SK-N-SH (cell line): ENCODE data around the gene MAST4. TPM values are rescaled to one million over a fixed set of nuclear protein-coding genes. Genes with fewer than 3 reads are reported as not detected.

Experiments used
- CTCF ChIA-PET: fragments of 300-600, 350-600 bp; formaldehyde crosslinking; extraction: SDS; loops from one replicate; lab custom pipeline; 2021; lab: Yijun Ruan, JAX
- POLR2A ChIA-PET: fragments of 350-600 bp; sonication (Branson Sonifier 250); formaldehyde crosslinking; extraction: SDS; loops from one replicate; lab custom pipeline; 2020; ENCODE audit warnings: antibody characterized with exemption, inconsistent platforms; lab: Yijun Ruan, JAX
- DNase-seq: peaks from one replicate; pipeline ENCODE4 v3.0.0; 2012
- H2AFZ ChIP-seq: fragments of 200-600 bp; sonication (generic); 2 replicates; pipeline ENCODE4 v1.8.1; 2016; ENCODE audit warnings: antibody characterized with exemption, mild to moderate bottlenecking, low read depth
- H3F3A ChIP-seq: fragments of 200-600 bp; sonication (generic); replicated peaks from 2 replicates; pipeline ENCODE3; 2016; ENCODE audit warnings: antibody characterized with exemption, mild to moderate bottlenecking; ENCODE audit not compliant: insufficient read depth
- H3K27ac ChIP-seq, 2 experiments: fragments of 200-500 bp in 1 of 2; fragments of 200-600 bp in 1 of 2; sonication (Bioruptor generic) in 1 of 2; sonication (generic), shearing (Covaris generic) in 1 of 2; 2 replicates each; pipeline versions ENCODE4 v1.5.1 to v1.6.1; 2014 to 2016; ENCODE audit warnings: low read depth in 2 of 2, inconsistent platforms in 1 of 2, low read length in 1 of 2, mild to moderate bottlenecking in 1 of 2, mixed read lengths in 1 of 2
- H3K27me3 ChIP-seq: fragments of 200-600 bp; sonication (generic), shearing (Covaris generic); 2 replicates; pipeline ENCODE4 v1.6.1; 2016; ENCODE audit warnings: mixed run types; ENCODE audit not compliant: insufficient read depth
- H3K36me3 ChIP-seq, 2 experiments: fragments of 200-500 bp in 1 of 2; fragments of 200-600 bp in 1 of 2; sonication (Bioruptor generic) in 1 of 2; sonication (generic) in 1 of 2; replicated peaks in 1 of 2; 2 replicates each; pipeline versions ENCODE3 to v1.5.1; 2014 to 2016; ENCODE audit warnings: low read length in 1 of 2, mild to moderate bottlenecking in 1 of 2; ENCODE audit not compliant: insufficient read depth in 2 of 2, control insufficient read depth in 1 of 2
- H3K4me1 ChIP-seq, 2 experiments: fragments of 200-500 bp in 1 of 2; fragments of 200-600 bp in 1 of 2; sonication (Bioruptor generic) in 1 of 2; sonication (generic), shearing (Covaris generic) in 1 of 2; 2 replicates each; pipeline versions ENCODE4 v1.5.1 to v1.6.1; 2014 to 2016; ENCODE audit warnings: low read depth in 1 of 2, low read length in 1 of 2, mixed run types in 1 of 2; ENCODE audit not compliant: insufficient read depth in 2 of 2, control insufficient read depth in 1 of 2
- H3K4me2 ChIP-seq: fragments of 200-600 bp; sonication (generic), shearing (Covaris generic); 2 replicates; pipeline ENCODE4 v1.6.1; 2017; ENCODE audit warnings: mixed run types
- H3K4me3 ChIP-seq, 2 experiments: fragments of 200-500 bp in 1 of 2; fragments of 200-600 bp in 1 of 2; sonication (Bioruptor generic) in 1 of 2; sonication (generic), shearing (Covaris generic) in 1 of 2; 2 replicates each; pipeline versions ENCODE4 v1.5.1 to v1.8.1; 2014 to 2016; ENCODE audit warnings: low read depth in 2 of 2, inconsistent platforms in 1 of 2, low read length in 1 of 2, mild to moderate bottlenecking in 1 of 2, mixed read lengths in 1 of 2, moderate library complexity in 1 of 2
- H3K79me2 ChIP-seq: fragments of 200-600 bp; sonication (generic); 2 replicates; pipeline ENCODE4 v1.8.1; 2017; ENCODE audit warnings: mild to moderate bottlenecking; ENCODE audit not compliant: insufficient read depth
- H3K9ac ChIP-seq: fragments of 200-600 bp; sonication (generic); 2 replicates; pipeline ENCODE4 v1.6.1; 2017; ENCODE audit warnings: mixed run types
- H3K9me2 ChIP-seq: fragments of 200-600 bp; sonication (generic); 2 replicates; pipeline ENCODE4 v1.6.1; 2017; ENCODE audit warnings: mixed run types
- H3K9me3 ChIP-seq: fragments of 200-600 bp; sonication (generic); 2 replicates; pipeline ENCODE4 v1.6.1; 2017; ENCODE audit warnings: mixed run types, mild to moderate bottlenecking, moderate library complexity
- H4K20me1 ChIP-seq: fragments of 200-600 bp; sonication (generic); 2 replicates; pipeline ENCODE4 v1.6.1; 2017; ENCODE audit warnings: mild to moderate bottlenecking, mixed run types; ENCODE audit not compliant: insufficient read depth
- CHD2 ChIP-seq: fragments of 150-350 bp; IDR thresholded peaks from 2 replicates; pipeline ENCODE4 v1.6.1; 2018; ENCODE audit warnings: low read length; ENCODE audit not compliant: partially characterized antibody
- ELF1 ChIP-seq: IDR thresholded peaks from 2 replicates; pipeline ENCODE4 v1.4.0; 2012
- EP300 ChIP-seq, 2 experiments: IDR thresholded peaks; 2 replicates each; pipeline versions ENCODE4 v1.4.0 to v1.6.1; 2012; ENCODE audit warnings: borderline replicate concordance in 1 of 2, low read depth in 1 of 2, low read length in 1 of 2
- EZH2phosphoT487 ChIP-seq: fragments of 200-600 bp; sonication (generic); IDR thresholded peaks from 2 replicates; pipeline ENCODE4 v1.6.1; 2017; ENCODE audit warnings: low read depth, mixed run types, mild to moderate bottlenecking, antibody characterized with exemption, moderate library complexity, borderline replicate concordance
- FOSL2 ChIP-seq: IDR thresholded peaks from 2 replicates; pipeline ENCODE4 v1.4.0; 2012; ENCODE audit warnings: low read depth, mild to moderate bottlenecking, moderate library complexity, borderline replicate concordance
- FOXJ3 ChIP-seq: sonication (generic); formaldehyde crosslinking; IDR thresholded peaks from 2 replicates; pipeline ENCODE4 v1.5.1; 2020; ENCODE audit warnings: mild to moderate bottlenecking, missing genetic modification reagents
- FOXM1 ChIP-seq: IDR thresholded peaks from 2 replicates; pipeline ENCODE4 v1.4.0; 2012; ENCODE audit warnings: low read depth, mild to moderate bottlenecking
- GABPA ChIP-seq: IDR thresholded peaks from 2 replicates; pipeline ENCODE4 v1.4.0; 2012; ENCODE audit warnings: low read depth, mild to moderate bottlenecking
- JUND ChIP-seq: IDR thresholded peaks from 2 replicates; pipeline ENCODE4 v1.4.0; 2012
- MEF2A ChIP-seq: IDR thresholded peaks from 2 replicates; pipeline ENCODE4 v1.4.0; 2012; ENCODE audit warnings: low read depth, borderline replicate concordance
- MXI1 ChIP-seq: IDR thresholded peaks from 2 replicates; pipeline ENCODE4 v1.6.1; 2012; ENCODE audit warnings: mild to moderate bottlenecking, low read depth, low read length, improper control_type of control experiment
- NFIC ChIP-seq: IDR thresholded peaks from 2 replicates; pipeline ENCODE4 v1.4.0; 2012; ENCODE audit warnings: borderline replicate concordance
- RAD21 ChIP-seq: IDR thresholded peaks from 2 replicates; pipeline ENCODE4 v1.6.1; 2012; ENCODE audit warnings: mild to moderate bottlenecking, low read length
- RCOR1 ChIP-seq: fragments of 150-350 bp; IDR thresholded peaks from 2 replicates; pipeline ENCODE4 v1.6.1; 2017; ENCODE audit warnings: antibody characterized with exemption, low read length
- RFX5 ChIP-seq: IDR thresholded peaks from 2 replicates; pipeline ENCODE4 v1.6.1; 2012; ENCODE audit warnings: mild to moderate bottlenecking, improper control_type of control experiment, low read length
- SIN3A ChIP-seq: IDR thresholded peaks from 2 replicates; pipeline ENCODE4 v1.6.1; 2012; ENCODE audit warnings: low read depth, mild to moderate bottlenecking, low read length, moderate library complexity, borderline replicate concordance
- SMC3 ChIP-seq: IDR thresholded peaks from 2 replicates; pipeline ENCODE4 v1.6.1; 2012; ENCODE audit warnings: low read depth, low read length, improper control_type of control experiment
- TAF1 ChIP-seq: IDR thresholded peaks from 2 replicates; pipeline ENCODE4 v1.6.1; 2012; ENCODE audit warnings: low read depth, mild to moderate bottlenecking, low read length, moderate library complexity, borderline replicate concordance
- TCF12 ChIP-seq: IDR thresholded peaks from 2 replicates; pipeline ENCODE4 v1.4.0; 2012
- TEAD4 ChIP-seq: IDR thresholded peaks from 2 replicates; pipeline ENCODE4 v1.4.0; 2012; ENCODE audit warnings: mild to moderate bottlenecking, borderline replicate concordance; ENCODE audit not compliant: insufficient read depth
- YY1 ChIP-seq: IDR thresholded peaks from 2 replicates; pipeline ENCODE4 v1.4.0; 2012; ENCODE audit warnings: low read depth, mild to moderate bottlenecking
- WGBS: methylation state at CpG from one replicate; pipeline ENCODE4 v1.1.6; 2017; ENCODE audit warnings: low lambda C conversion rate; 5-methylcytosine and 5-hydroxymethylcytosine counted together
- polyA plus RNA-seq, 3 experiments: library from polyadenylated mRNA; depleted of rRNA; stranded (reverse); fragments of >200 nt; gene quantifications; 2 replicates each; pipeline ENCODE4 v1.2.3, GENCODE V29; 2012
- TF ChIP-seq, protein P1 (sequence below): IDR thresholded peaks from 2 replicates; pipeline ENCODE4 v1.4.0; 2012; ENCODE audit warnings: low read depth, borderline replicate concordance
- TF ChIP-seq, protein P2 (sequence below): IDR thresholded peaks from 2 replicates; pipeline ENCODE4 v1.4.0; 2012; ENCODE audit warnings: low read depth, borderline replicate concordance
- TF ChIP-seq, protein P3 (sequence below): fragments of 150-350 bp; IDR thresholded peaks from 2 replicates; pipeline ENCODE4 v1.6.1; 2017; ENCODE audit warnings: antibody characterized with exemption, low read length, low read depth, borderline replicate concordance

Gene MAST4
- polyA plus RNA-seq, 1 of the 3 experiments (the other 2 are of a cell fraction): 2.2 TPM

GRCh38 chr5:67045816-67046740 is 449.9 kb downstream of the MAST4 start:
- Histone ChIP-seq H3K4me3 (no peak overlapping the region), H3K9me3 (no peaks in the 10 kb centered on the region), H3K79me2 (no peaks in the 10 kb centered on the region), H3K27me3 (no peaks in the 10 kb centered on the region), H3K9ac (no peak overlapping the region), H3K4me2 (no peak overlapping the region), H4K20me1 (no peaks in the 10 kb centered on the region), H3K9me2 (no peaks in the 10 kb centered on the region), H3K27ac (no peak overlapping the region; a peak in 1 of 4 replicates), H3K36me3 (no peaks in the 10 kb centered on the region), H3F3A (no peaks in the 10 kb centered on the region), H2AFZ (no peak overlapping the region), H3K4me1 (peaks cover 0 to 20% of the 10 kb centered on the region in 2 experiments; a peak in 2 of 4 replicates)
- no peak for DNase-seq
- POLR2A ChIA-PET: no interaction called here
- TF ChIP-seq EZH2phosphoT487 (no peak), FOSL2 (no peak), ELF1 (no peak)
- WGBS: 95% methylated on average over 6 of the region's 6 CpGs
- CTCF ChIA-PET: interaction anchor here (1.4 to 1.6 kb wide), 2 partner anchors 9 to 41 kb away, joined by 5 read pairs; no protein-coding TSS in a partner anchor

DNA sequence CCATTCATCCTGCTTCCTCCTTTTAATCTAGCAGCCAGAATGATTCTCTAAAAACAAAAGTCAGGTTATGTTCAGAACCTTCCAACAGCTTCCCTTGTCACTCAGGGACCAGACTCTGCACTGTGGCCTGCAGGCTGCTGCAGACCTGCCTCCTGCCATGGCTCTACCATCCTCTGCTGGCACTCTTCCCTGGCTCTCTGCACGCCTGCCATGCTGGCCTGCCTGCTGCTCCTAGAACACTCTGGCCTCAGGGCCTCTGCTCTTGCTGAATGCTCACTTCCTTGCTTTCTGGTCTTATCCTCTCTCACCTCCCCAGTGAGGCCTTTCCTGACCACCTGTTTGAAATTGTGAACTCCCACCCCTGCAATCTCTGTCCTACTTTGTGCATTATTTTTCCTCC is 451.0 kb downstream of the MAST4 start:
- no peaks in the 10 kb centered on the region for H3F3A ChIP-seq
- no peaks in the 10 kb centered on the region for H4K20me1 ChIP-seq
- no peaks in the 10 kb centered on the region for H3K9me3 ChIP-seq
- no peak overlapping the region for H3K4me3 ChIP-seq
- ChIA-PET POLR2A (no interaction called here), CTCF (interaction anchor here (0.8 to 1.6 kb wide), 4 partner anchors 42 to 162 kb away, joined by 3 to 5 read pairs (median 3); no protein-coding TSS in a partner anchor)
- no peaks in the 10 kb centered on the region for H3K36me3 ChIP-seq
- WGBS: 100% methylated on average over 1 of the region's 1 CpG
- H3K9me2 ChIP-seq: no peaks in the 10 kb centered on the region
- no peaks in the 10 kb centered on the region for H3K79me2 ChIP-seq
- H3K9ac ChIP-seq: no peak overlapping the region
- peak overlapping the region in 1 of 2 experiments; percentile 71; a peak in 2 of 4 replicates for H3K27ac ChIP-seq
- no peak overlapping the region for H2AFZ ChIP-seq
- no peaks in the 10 kb centered on the region for H3K27me3 ChIP-seq
- DNase-seq: peak; percentile 54
- H3K4me1 ChIP-seq: peaks cover 0 to 22% of the 10 kb centered on the region in 2 experiments; a peak in 2 of 4 replicates
- no peak overlapping the region for H3K4me2 ChIP-seq
- TF ChIP-seq GABPA (no peak), TAF1 (no peak), MEF2A (no peak), FOXJ3 (no peak), EZH2phosphoT487 (no peak), RFX5 (no peak), RCOR1 (peak; percentile 76), TEAD4 (no peak), EP300 (IDR thresholded peaks at IDR 0.05; ENCODE audit: borderline replicate concordance in 1 of 2, low read depth in 1 of 2, low read length in 1 of 2) (peak in 1 of 2 experiments; percentile 56; a peak in 2 of 4 replicates), TCF12 (no peak), JUND (no peak), FOXM1 (no peak), CHD2 (peak; percentile 20), ELF1 (no peak), NFIC (no peak), RAD21 (peak; percentile 41), YY1 (no peak), SIN3A (no peak), MXI1 (peak; percentile 78), SMC3 (no peak)
- TF ChIP-seq, protein P1, sequence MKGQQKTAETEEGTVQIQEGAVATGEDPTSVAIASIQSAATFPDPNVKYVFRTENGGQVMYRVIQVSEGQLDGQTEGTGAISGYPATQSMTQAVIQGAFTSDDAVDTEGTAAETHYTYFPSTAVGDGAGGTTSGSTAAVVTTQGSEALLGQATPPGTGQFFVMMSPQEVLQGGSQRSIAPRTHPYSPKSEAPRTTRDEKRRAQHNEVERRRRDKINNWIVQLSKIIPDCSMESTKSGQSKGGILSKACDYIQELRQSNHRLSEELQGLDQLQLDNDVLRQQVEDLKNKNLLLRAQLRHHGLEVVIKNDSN: no peak
- TF ChIP-seq, protein P2, sequence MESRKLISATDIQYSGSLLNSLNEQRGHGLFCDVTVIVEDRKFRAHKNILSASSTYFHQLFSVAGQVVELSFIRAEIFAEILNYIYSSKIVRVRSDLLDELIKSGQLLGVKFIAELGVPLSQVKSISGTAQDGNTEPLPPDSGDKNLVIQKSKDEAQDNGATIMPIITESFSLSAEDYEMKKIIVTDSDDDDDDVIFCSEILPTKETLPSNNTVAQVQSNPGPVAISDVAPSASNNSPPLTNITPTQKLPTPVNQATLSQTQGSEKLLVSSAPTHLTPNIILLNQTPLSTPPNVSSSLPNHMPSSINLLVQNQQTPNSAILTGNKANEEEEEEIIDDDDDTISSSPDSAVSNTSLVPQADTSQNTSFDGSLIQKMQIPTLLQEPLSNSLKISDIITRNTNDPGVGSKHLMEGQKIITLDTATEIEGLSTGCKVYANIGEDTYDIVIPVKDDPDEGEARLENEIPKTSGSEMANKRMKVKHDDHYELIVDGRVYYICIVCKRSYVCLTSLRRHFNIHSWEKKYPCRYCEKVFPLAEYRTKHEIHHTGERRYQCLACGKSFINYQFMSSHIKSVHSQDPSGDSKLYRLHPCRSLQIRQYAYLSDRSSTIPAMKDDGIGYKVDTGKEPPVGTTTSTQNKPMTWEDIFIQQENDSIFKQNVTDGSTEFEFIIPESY: no peak
- TF ChIP-seq, protein P3, sequence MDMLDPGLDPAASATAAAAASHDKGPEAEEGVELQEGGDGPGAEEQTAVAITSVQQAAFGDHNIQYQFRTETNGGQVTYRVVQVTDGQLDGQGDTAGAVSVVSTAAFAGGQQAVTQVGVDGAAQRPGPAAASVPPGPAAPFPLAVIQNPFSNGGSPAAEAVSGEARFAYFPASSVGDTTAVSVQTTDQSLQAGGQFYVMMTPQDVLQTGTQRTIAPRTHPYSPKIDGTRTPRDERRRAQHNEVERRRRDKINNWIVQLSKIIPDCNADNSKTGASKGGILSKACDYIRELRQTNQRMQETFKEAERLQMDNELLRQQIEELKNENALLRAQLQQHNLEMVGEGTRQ: no peak
